K562 (cell line): Measurements from ENCODE around the gene SRGAP2B. TPM values are rescaled to one million over a fixed set of nuclear protein-coding genes. Genes with fewer than 3 reads are reported as not detected.
"Not testable (repeated sequence)": the region's sequence is repeated elsewhere in the genome, so short reads cannot be mapped to it uniquely, and the experiment has no call there.

ENCODE experiments used
- ATAC-seq: fragments of 200-7000 bp; cut with Tn5 transposase; 3 replicates; pipeline ENCODE4 v1.9.1; 2020; ENCODE audit warnings: moderate library complexity
- BruUV-seq: library from RNA; stranded (reverse); fragments of 400-500 nt; replicated peaks from 2 replicates; lab custom pipeline; 2021; lab: Mats Ljungman, UMichigan
- CTCF ChIA-PET: fragments of 300-600 bp; formaldehyde crosslinking; extraction: SDS; loops from one replicate; lab custom pipeline; 2021; ENCODE audit warnings: low intra/inter-chr PET ratio; lab: Yijun Ruan, JAX
- POLR2A ChIA-PET: fragments of 300-600, 350-650 bp; sonication (Branson Sonifier 250); formaldehyde crosslinking; extraction: SDS; loops from one replicate; lab custom pipeline; 2021; ENCODE audit warnings: antibody characterized with exemption, inconsistent platforms; lab: Yijun Ruan, JAX
- DNase-seq, 4 experiments: peaks; one replicate each; pipeline versions ENCODE4 v3.0.0 to v3.0.0-alpha.2; 2011 to 2018; ENCODE audit warnings: low spot score in 3 of 4, mixed read lengths in 3 of 4; ENCODE audit errors: extremely low read depth in 1 of 4
- FAIRE-seq: peaks from 2 replicates; lab custom pipeline; 2011; peaks lifted over from hg19 to GRCh38; lab: Jason Lieb, UNC
- H2AFZ ChIP-seq: 2 replicates; pipeline ENCODE4 v1.6.0; 2011; ENCODE audit warnings: low read depth, low read length, control low read depth, inconsistent platforms
- H3K27ac ChIP-seq: fragments of 200-600 bp; 3 replicates; pipeline ENCODE4 v1.8.0; 2011; ENCODE audit warnings: low read depth, mild to moderate bottlenecking, control low read depth, inconsistent platforms, low read length, moderate library complexity, mixed read lengths; ENCODE audit errors: extremely low read depth
- H3K27me3 ChIP-seq, 2 experiments: fragments of 300-600 bp in 1 of 2; 2 replicates in 1 of 2; 3 replicates in 1 of 2; pipeline versions ENCODE4 v1.6.0 to v1.8.0; 2011; ENCODE audit warnings: inconsistent platforms in 2 of 2, low read length in 2 of 2, mild to moderate bottlenecking in 1 of 2, mixed read lengths in 1 of 2, moderate library complexity in 1 of 2; ENCODE audit not compliant: control insufficient read depth in 2 of 2, insufficient read depth in 2 of 2
- H3K36me3 ChIP-seq: fragments of 300-600 bp; 3 replicates; pipeline ENCODE4 v1.8.0; 2011; ENCODE audit warnings: mild to moderate bottlenecking, low read length, inconsistent platforms; ENCODE audit not compliant: control insufficient read depth, insufficient read depth
- H3K4me1 ChIP-seq, 2 experiments: fragments of 200-600 bp in 1 of 2; replicated peaks in 1 of 2; 2 replicates in 1 of 2; 3 replicates in 1 of 2; pipeline versions ENCODE4 v1.5.1 to v1.8.0; 2011; ENCODE audit warnings: inconsistent platforms in 2 of 2, low read length in 2 of 2, mild to moderate bottlenecking in 1 of 2, mixed read lengths in 1 of 2, moderate library complexity in 1 of 2; ENCODE audit not compliant: control insufficient read depth in 2 of 2, insufficient read depth in 2 of 2
- H3K4me2 ChIP-seq: 2 replicates; pipeline ENCODE4 v1.6.1; 2011; ENCODE audit warnings: low read length, control low read depth, inconsistent platforms, mixed read lengths; ENCODE audit not compliant: insufficient read depth
- H3K4me3 ChIP-seq: fragments of 200-600 bp; sonication (generic), shearing (Covaris generic); 2 replicates; pipeline ENCODE4 v1.5.1; 2016; ENCODE audit warnings: control low read depth, inconsistent platforms
- H3K79me2 ChIP-seq: fragments of 200-600 bp; 3 replicates; pipeline ENCODE4 v1.8.0; 2011; ENCODE audit warnings: low read length, inconsistent platforms; ENCODE audit not compliant: control insufficient read depth, insufficient read depth
- H3K9ac ChIP-seq, 2 experiments: 2 replicates each; pipeline versions ENCODE4 v1.6.0 to v1.6.1; 2011; ENCODE audit warnings: low read depth in 2 of 2, low read length in 2 of 2, control low read depth in 1 of 2, inconsistent platforms in 1 of 2, mild to moderate bottlenecking in 1 of 2, mixed read lengths in 1 of 2; ENCODE audit not compliant: insufficient read depth in 1 of 2
- H3K9me1 ChIP-seq: one replicate; pipeline ENCODE4 v1.6.0; 2011; ENCODE audit warnings: inconsistent platforms, mild to moderate bottlenecking, low read length, moderate library complexity; ENCODE audit not compliant: control insufficient read depth, insufficient read depth
- H3K9me3 ChIP-seq: replicated peaks from 2 replicates; pipeline ENCODE4 v1.5.1; 2011; ENCODE audit warnings: low read depth, low read length, inconsistent platforms; ENCODE audit not compliant: control insufficient read depth, insufficient read depth
- H4K20me1 ChIP-seq: replicated peaks from 2 replicates; pipeline ENCODE4 v1.6.1; 2011; ENCODE audit warnings: low read length, inconsistent platforms, mixed read lengths; ENCODE audit not compliant: control insufficient read depth, insufficient read depth
- WGBS: fragments of 100-300 bp; shearing (Covaris generic); methylation state at CpG from one replicate; pipeline ENCODE4 v1.1.6; 2016; ENCODE audit warnings: low coverage, mixed read lengths; ENCODE audit not compliant: insufficient coverage; ENCODE audit errors: missing lambda C conversion rate; 5-methylcytosine and 5-hydroxymethylcytosine counted together
- in situ Hi-C: fragments of 300-500 bp; cut with MboI; formaldehyde crosslinking; loops from 4 replicates; pipeline ENCODE4 v1.15.0; 2018; ENCODE audit warnings: inconsistent platforms, mixed read lengths
- intact Hi-C: fragments of 100-400 bp; cut with micrococcal nuclease; formaldehyde crosslinking; loops from 2 replicates; pipeline ENCODE4 v1.14.2; 2022
- polyA plus RNA-seq, 8 experiments: library from polyadenylated mRNA; depleted of rRNA in 4 of 8; stranded (reverse) in 5 of 8; unstranded in 3 of 8; fragments of >200 nt; fragmentation: Nextera tagmentation in 2 of 8; fragmentation: Illumina TruSeq in 1 of 8; extraction: Ambion mirVana in 2 of 8; extraction: Trizol in 1 of 8; gene quantifications; 2 replicates each; pipeline versions ENCODE4 v1.2.1 to v1.2.3, GENCODE V29; 2011 to 2014; ENCODE audit warnings: inconsistent platforms in 1 of 8, missing spikeins in 1 of 8
- total RNA-seq, 7 experiments: library from RNA; depleted of rRNA in 6 of 7; stranded (reverse); fragments of >200 nt in 6 of 7; fragmentation: Illumina TruSeq in 2 of 7; extraction: Trizol in 2 of 7; gene quantifications; 2 replicates each; pipeline versions ENCODE4 v1.2.1 to v1.2.3, GENCODE V29; 2011 to 2021; ENCODE audit warnings: low replicate concordance in 1 of 7

Gene SRGAP2B
- total and polyA plus RNA-seq, 9 of the 15 experiments (the other 6 are each of a cell fraction or from before 2014, with no cell fraction given): 2.5 to 17.6 (median 4.0) TPM

DNA sequence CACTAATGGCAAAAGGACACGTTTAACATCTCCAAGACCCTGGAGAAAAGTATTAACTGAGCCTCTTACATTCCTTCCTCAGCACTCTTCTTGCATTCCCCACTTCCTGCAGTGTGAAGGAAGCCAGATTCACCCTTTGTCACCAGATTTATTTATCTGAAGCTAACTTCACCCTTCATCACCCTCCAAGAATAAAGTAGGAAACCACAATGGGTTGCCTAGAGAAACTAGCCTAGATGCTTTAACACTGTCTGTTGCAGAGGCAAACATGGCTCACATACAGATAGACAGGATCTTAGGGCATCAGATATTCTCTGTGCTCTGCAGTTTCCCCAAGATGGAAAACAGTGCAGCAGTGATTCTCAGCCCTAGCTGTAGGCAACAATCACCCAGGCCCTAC is 147.6 kb downstream of the SRGAP2B start:
- H3K79me2 ChIP-seq, DNase-seq, BruUV-seq, CTCF ChIA-PET, H3K4me3 ChIP-seq, H3K36me3 ChIP-seq, H3K27me3 ChIP-seq, H4K20me1 ChIP-seq, H3K9me3 ChIP-seq, ATAC-seq, H3K9me1 ChIP-seq, intact Hi-C loops, POLR2A ChIA-PET, in situ Hi-C loops, H3K4me1 ChIP-seq, H3K27ac ChIP-seq, H2AFZ ChIP-seq, H3K9ac ChIP-seq, H3K4me2 ChIP-seq, FAIRE-seq: not testable (repeated sequence)
- 33% methylated on average over 1 of the region's 1 CpG for WGBS

DNA sequence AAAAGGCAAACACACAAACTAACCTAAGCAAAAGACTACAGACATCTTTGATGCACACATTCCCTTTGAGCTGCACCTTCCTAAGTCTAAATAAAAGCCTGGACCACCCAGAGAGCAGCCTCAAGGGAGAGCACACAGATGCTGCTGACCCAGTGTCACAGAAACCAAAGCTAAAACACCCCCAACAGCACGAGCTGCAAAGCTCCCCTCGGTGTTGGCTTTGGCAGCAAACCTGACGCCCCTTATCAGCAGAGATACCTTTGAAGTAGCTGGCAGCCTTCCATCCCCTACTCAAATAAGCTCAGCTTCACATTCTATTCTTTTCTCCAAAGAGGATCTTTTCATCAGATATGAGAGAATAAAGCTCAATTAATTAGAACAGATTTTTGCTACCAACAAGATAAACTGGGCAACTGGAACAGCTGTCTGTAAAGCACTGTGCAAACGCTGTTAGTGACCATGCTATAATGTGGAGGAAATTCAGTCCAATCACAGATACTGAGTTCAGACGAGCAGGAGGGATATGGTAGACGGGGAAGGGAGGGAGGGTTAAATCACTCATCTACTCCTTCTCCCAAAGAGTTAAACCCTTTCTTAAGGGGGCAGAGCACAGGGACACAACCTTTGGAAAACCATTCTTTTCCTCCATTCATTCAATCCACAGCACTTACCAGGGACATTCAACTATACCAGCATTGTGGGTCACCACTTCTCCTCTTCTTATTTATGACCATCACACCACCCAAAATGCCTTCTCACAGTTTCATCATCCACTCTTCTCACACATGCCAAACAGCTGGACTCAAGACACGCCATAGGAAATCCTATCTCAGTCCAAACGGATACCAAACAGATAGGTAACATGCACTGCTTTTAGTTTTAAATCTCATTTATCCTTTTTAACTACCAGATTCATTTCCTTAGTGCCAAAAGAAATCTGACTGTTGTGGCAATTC is 148.3 kb downstream of the SRGAP2B start:
- H3K9me3 ChIP-seq, H3K4me1 ChIP-seq, H3K27ac ChIP-seq, BruUV-seq, H3K4me3 ChIP-seq, intact Hi-C loops, H3K36me3 ChIP-seq, H3K79me2 ChIP-seq, H2AFZ ChIP-seq, H3K9ac ChIP-seq, H3K4me2 ChIP-seq, CTCF ChIA-PET, H3K9me1 ChIP-seq, H3K27me3 ChIP-seq, H4K20me1 ChIP-seq, in situ Hi-C loops, DNase-seq, POLR2A ChIA-PET: not testable (repeated sequence)
- FAIRE-seq: peak; percentile 23
- peak; percentile 61 for ATAC-seq
- no CpG with 5 or more reads among the region's 8 CpGs for WGBS

DNA sequence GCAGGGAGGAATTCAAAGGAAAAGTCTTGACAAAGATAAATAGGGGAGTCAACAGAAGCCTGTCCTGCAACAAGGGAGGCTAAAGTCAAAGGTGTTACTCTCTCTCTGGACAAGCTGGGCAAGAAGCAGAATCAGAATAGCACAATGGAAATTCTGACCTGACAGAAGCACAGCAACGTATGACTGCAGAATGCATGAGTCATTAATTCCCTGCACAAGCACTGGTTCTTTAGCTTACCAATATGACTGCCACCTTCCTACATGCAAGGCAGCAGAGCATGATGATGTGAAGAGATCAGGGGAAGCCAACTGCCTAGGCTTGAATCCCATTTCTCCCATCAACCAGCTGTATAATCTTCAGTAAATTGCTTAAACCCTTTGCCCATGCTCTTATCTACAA is 153.4 kb downstream of the SRGAP2B start:
- ATAC-seq, CTCF ChIA-PET, DNase-seq, POLR2A ChIA-PET, BruUV-seq, H3K9me1 ChIP-seq, H3K27me3 ChIP-seq, in situ Hi-C loops, H3K4me3 ChIP-seq, H3K4me1 ChIP-seq, H3K9ac ChIP-seq, H4K20me1 ChIP-seq, H3K79me2 ChIP-seq, H3K9me3 ChIP-seq, H3K27ac ChIP-seq, H3K4me2 ChIP-seq, intact Hi-C loops, H3K36me3 ChIP-seq, H2AFZ ChIP-seq: not testable (repeated sequence)
- peak; percentile 44 for FAIRE-seq
- no CpG with 5 or more reads among the region's 1 CpG for WGBS
